GM21529 (cell line): ENCODE data around the gene BLTP2.
"Not testable (repeated sequence)": the region's sequence is repeated elsewhere in the genome, so short reads cannot be mapped to it uniquely, and the experiment has no call there.

Experiments
- ATAC-seq: cut with Tn5 transposase; IDR thresholded peaks from one replicate; pipeline ENCODE4 v1.9.1; 2021; ENCODE audit not compliant: unreplicated experiment

The BLTP2 gene

DNA sequence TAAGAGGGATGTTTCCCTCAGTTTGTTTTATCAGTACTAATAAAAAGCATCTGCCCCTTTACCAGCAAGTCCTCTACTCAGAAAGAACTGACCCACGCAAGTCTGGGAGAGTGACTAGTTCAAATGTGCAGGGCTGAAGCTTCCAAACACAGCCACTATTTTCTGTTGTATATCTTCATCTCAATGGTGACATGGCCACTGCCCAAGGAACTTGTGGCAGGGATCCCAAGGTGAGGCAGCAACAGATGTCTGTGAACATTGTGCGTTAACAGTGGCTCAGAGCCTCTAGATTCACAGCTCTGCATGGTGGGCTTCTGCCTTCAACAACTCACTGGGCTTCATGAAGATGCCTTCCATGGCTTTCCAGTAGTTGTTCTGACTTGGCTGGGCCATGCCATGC lies 3.7 kb upstream of the BLTP2 start:
- ATAC-seq, result no peak

- ATAC-seq, result no peak
Observed at GRCh38 chr17:28646039-28646754, 1.2 kb upstream of the BLTP2 start.

GRCh38 chr17:28645576-28645939 lies 600 bp upstream of the BLTP2 start:
- no peak for ATAC-seq

GRCh38 chr17:28643983-28644786 lies 773 bp downstream of the BLTP2 start:
- no peak for ATAC-seq

- no peak for ATAC-seq
Observed at GRCh38 chr17:28641579-28641978, 3.4 kb downstream of the BLTP2 start.

- no peak for ATAC-seq
Observed at GRCh38 chr17:28635506-28635905, 9.5 kb downstream of the BLTP2 start.

DNA sequence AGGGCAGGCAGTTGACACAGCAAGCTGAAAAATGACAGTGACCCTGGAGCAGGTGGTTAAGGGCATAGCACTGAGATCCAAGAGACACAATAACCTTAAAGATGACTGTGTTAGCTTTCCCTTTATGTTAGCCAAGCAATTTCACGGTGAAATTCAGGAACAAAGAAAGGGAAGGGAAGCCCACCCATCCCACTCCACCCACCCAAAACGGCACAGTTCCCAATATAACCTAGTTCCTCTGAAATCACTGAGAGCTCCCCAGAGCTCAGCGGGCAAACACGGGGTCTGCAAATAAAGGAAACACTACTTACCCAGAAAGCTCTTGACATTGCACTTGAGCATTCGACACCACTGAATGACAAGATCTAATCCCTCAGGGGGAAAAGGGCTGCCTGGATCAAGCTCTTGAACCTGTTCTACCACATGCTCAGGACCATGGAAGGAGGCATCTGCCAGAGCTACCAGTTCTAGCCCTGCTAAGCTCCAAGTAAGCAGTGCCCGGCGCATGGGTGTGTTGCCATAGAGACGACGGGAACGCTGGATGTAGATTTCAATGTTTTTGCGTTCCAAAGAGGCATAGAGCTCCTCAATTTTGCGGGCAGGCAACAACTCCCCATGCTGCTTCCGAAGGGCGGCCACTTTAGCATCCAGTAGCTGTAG lies 10.6 kb downstream of the BLTP2 start:
- ATAC-seq, result no peak

- ATAC-seq, result no peak
Observed at GRCh38 chr17:28626818-28627217, 18.1 kb downstream of the BLTP2 start.

DNA sequence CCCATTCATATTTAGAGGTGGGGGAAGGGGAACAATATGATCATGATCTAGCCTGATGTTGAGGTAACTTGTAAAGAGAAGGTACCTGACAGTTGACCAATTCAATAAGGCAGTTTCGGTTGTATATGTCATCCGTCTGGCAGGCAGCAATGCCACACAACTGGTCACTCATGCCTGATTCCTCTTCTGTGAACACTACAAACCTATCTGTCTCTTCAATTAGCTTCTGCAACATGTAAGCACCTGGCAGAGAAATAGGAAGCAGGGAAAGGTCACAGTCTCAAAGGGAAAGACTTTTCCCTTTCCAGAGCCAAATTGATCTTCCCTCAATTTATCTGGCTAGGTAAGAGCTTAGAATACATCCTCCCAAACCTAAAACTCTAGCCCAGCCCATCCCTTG lies 20.8 kb downstream of the BLTP2 start:
- no peak for ATAC-seq

DNA sequence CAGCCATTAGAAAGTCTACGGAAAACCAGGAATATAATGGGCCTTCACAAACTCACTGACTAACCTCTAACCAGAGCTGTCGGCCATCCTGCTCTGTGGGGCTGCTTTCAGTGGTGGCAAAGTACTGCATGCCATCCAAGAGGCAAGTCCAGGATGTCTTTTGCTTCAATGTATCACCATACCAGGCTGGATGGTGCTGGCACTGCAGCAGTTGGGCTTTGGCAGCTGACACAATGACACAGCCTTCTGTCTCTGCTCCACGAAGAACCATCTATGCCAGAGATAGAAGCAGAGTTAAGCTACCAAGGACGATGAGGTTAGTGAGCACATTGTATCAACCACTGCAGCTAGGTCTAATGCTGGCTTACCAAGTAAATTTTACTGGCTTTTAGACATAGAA lies 21.3 kb downstream of the BLTP2 start:
- ATAC-seq, result no peak

DNA sequence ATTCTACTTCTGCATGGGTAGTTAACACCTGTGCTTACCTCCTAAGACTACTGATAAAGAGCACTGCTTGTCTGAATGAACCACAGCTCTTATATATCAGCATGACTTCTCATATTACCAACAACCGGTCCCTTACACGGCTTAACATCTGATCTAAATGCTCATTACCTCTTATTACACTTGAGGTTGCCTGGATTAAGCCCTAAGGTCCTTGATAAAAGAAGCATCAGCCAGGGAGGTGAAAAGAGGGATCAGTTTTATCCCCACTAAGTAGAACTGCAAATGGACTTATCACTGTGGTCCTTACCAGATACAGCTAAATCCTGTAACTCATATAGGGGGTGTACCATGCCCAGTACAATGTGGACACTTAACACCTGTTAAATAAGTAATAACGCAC lies 22.8 kb downstream of the BLTP2 start:
- no peak for ATAC-seq

DNA sequence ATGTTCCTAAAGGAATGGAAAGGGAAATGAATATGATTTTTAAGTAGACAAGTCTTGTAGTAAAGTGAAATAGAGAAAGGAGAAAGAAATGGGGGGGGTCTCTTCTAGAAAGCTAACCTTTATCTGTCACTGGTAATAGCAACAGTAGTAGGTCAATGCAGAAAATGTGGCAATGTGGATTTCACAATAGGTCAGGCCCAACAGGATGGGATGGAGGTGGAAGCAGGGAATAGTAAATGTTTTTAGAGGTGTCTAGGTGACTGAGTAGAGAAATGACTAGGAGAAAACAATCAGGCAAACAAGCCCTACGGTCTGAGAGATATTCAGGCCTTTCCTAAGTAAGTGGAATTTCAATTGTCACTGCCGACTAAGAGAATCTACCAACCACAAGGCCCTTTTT lies 24.9 kb downstream of the BLTP2 start:
- no peak for ATAC-seq

- no peak for ATAC-seq
Observed at GRCh38 chr17:28618464-28618863, 26.5 kb downstream of the BLTP2 start.

DNA sequence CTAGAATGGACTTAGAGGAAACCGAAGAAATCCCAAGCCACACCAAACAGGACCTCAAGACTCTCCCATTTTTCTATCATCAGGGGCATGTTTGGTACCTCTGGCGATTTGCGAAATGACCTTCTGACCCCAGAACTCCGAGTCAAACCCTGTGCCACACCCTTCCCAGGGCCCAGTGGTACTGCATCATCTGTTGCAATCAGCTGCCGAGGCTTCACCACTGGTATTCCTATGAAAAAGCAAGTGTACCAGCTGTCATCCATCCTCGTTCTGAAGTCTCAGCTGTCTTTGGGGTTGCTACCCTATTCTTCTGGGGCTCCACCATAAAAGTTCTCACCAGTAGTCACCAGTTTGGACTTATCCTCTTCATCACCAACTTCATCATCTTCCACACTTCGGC lies 28.7 kb downstream of the BLTP2 start:
- no peak for ATAC-seq

- ATAC-seq, result no peak
Observed at GRCh38 chr17:28615260-28615940, 29.6 kb downstream of the BLTP2 start.

DNA sequence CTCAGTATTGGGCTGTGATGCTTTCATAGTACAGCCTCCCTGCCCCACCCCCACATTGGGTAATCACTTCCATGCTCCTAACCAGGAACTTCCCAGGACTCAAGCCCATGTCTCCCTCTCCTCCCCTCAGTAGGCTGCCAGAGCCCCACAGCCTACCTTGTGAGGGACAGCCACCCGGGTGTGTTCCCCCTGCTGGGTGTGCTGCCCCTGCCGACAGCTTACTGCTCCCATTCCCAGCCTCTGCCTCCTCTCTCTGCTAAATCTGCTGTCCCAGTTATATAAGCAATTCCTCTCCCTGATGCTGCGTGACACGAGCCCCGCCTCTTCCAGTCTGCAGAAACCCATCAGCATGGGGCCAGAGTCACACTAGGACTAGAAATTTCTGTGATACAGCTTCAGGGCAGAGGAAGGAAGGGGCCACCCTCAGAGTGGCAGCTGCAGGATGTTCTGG lies 31.0 kb downstream of the BLTP2 start, which contains the start of gene RSKR:
Gene RSKR (minus strand): TSS at position 255 of the 451 bp plus-strand sequence. CDS start 24 bp downstream, at position 231.
- ATAC-seq, result no peak

DNA sequence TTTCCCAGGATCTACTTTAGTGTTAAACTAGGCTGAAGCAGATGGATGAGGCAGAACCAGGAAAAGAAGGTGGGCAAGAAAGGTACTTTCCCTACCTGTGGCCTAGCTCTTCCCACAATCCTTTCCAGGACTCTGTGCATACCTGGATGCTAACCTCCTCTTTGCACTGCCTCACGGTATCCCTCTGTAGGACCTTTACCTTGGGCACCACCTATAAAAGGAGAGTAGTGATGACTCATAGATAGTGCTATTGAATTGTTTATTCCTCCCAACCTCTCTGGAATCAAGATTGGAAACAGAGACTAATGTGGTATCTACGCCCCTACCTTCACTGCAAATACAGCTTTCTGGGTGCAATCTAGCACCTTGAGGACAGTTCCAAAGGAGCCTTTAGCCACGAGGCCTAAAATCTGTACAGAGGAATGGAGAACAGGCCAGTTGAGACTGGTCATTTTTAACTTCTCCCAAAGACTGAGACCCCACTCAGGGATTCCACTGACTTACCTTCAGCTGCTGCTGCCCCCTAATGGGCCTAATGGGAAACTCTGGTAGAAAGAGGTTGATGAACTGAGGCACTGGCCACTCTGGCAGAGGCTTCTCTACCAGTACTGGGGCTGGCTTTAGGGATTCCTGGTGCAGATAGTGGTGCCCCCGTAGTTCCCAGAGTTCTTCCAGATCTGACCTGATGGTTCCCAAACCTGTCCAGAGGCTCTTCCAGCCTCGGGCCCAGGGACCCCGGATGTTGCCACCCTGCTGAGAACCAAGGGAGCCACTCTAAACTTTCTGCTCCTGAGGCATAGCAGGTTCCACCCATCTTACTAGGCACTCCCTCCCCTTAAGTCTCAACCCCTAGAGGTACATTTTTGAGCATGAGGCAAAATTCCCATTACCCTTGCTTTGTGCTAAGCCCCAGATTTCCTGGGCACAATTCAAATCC lies 31.8 kb downstream of the BLTP2 start:
- no peak for ATAC-seq

DNA sequence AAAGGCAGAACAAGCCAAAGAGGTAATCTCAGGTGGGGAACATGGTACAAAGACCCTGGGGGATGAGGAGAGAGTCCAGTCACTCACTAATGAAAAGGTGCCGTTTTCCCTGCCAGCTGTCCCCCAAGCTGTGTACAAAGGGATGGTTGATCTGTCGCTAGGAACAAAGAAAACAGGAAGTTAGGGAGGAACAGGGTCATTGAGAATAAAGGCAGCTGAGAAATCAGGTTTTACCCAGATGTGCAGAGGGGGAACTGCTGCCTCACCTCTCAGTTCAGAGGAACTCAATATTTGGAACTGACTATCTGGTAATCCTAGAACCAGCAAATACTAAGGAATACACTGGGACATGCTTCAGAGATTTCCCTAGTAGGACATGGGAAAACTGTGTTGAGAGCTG lies 32.4 kb downstream of the BLTP2 start:
- ATAC-seq, result no peak

DNA sequence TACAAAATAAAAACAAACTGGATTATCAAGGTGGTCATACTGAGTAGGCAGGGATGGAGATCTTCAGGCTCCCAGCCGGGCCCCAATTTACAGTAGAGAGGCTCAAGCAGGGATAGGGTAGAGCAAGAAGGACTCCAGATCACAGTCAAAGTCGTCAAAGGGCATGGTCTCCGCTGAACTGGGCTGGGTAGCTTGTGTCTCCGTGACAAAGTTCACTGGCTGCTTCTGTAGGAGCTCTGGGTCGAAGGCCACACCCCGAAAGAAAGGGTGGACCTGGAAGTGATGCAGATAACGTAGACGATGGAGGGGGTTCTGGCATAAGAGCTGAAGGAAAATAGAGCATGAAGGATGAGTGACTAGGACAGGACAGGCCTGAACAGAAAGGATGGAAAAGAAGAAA lies 34.6 kb downstream of the BLTP2 start:
- no peak for ATAC-seq

DNA sequence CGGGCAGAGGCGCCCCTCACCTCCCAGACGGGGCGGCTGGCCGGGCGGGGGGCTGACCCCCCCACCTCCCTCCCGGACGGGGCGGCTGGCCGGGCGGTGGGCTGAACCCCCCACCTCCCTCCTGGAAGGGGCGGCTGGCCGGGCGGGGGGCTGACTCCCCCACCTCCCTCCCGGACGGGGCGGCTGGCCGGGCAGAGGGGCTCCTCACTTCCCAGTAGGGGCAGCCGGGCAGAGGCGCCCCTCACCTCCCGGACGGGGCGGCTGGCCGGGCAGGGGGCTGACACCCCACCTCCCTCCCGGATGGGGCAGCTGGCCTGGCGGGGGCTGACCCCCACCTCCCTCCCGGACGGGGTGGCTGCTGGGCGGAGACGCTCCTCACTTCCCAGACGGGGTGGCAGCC lies 40.9 kb downstream of the BLTP2 start:
- ATAC-seq, result not testable (repeated sequence)
